SU-DHL-6 (cell line): ENCODE data around the gene CORO7.

Experiments
- H2AFZ ChIP-seq: fragments of 200-600 bp; sonication (generic); 2 replicates; pipeline ENCODE4 v1.6.1; 2014; ENCODE audit warnings: low read depth, mild to moderate bottlenecking, moderate library complexity, mixed read lengths, antibody characterized with exemption, low read length; ENCODE audit not compliant: severe bottlenecking
- H3F3A ChIP-seq: fragments of 200-600 bp; shearing (Covaris generic); 2 replicates; pipeline ENCODE4 v1.6.0; 2016; ENCODE audit warnings: antibody characterized with exemption, mild to moderate bottlenecking; ENCODE audit not compliant: insufficient read depth
- H3K27ac ChIP-seq: fragments of 200-600 bp; sonication (generic); 2 replicates; pipeline ENCODE4 v1.5.1; 2016; ENCODE audit warnings: low read depth, mild to moderate bottlenecking, low read length, moderate library complexity, mixed read lengths
- H3K27me3 ChIP-seq: fragments of 200-600 bp; sonication (generic), shearing (Covaris generic); 2 replicates; pipeline ENCODE4 v1.6.0; 2014; ENCODE audit warnings: mild to moderate bottlenecking, low read length
- H3K36me3 ChIP-seq: fragments of 200-600 bp; sonication (generic); 2 replicates; pipeline ENCODE4 v1.6.1; 2014; ENCODE audit warnings: mild to moderate bottlenecking, low read length, mixed read lengths
- H3K4me2 ChIP-seq: fragments of 300-600, 200-600 bp; shearing (Covaris generic), sonication (generic); 2 replicates; pipeline ENCODE4 v1.6.0; 2014; ENCODE audit warnings: low read length, low read depth, mild to moderate bottlenecking; ENCODE audit not compliant: poor library complexity, severe bottlenecking
- H3K4me3 ChIP-seq: fragments of 200-600 bp; sonication (generic); 2 replicates; pipeline ENCODE4 v1.5.1; 2014; ENCODE audit warnings: antibody characterized with exemption, low read length, mild to moderate bottlenecking, mixed read lengths; ENCODE audit not compliant: insufficient read depth, poor library complexity, severe bottlenecking
- H3K79me2 ChIP-seq: fragments of 200-600 bp; sonication (generic); 2 replicates; pipeline ENCODE4 v1.6.1; 2014; ENCODE audit warnings: mild to moderate bottlenecking, low read length, moderate library complexity; ENCODE audit not compliant: insufficient read depth
- H3K9ac ChIP-seq: fragments of 200-600 bp; sonication (generic); 2 replicates; pipeline ENCODE4 v1.7.0; 2014; ENCODE audit warnings: mild to moderate bottlenecking, low read length
- H3K9me2 ChIP-seq: fragments of 200-600 bp; sonication (generic); replicated peaks from 2 replicates; pipeline ENCODE4 v1.6.1; 2014; ENCODE audit warnings: low read length; ENCODE audit not compliant: insufficient read depth
- H3K9me3 ChIP-seq: fragments of 200-600 bp; sonication (generic); 2 replicates; pipeline ENCODE4 v1.6.1; 2014; ENCODE audit warnings: low read length, mixed read lengths; ENCODE audit not compliant: insufficient read depth
- H4K20me1 ChIP-seq: fragments of 200-600 bp; sonication (generic); 2 replicates; pipeline ENCODE4 v1.6.1; 2014; ENCODE audit warnings: low read depth, mild to moderate bottlenecking, antibody characterized with exemption, low read length, moderate library complexity, mixed read lengths
- CTCF ChIP-seq: fragments of 200-600 bp; sonication (generic); IDR thresholded peaks from one replicate; pipeline ENCODE4 v1.5.1; 2017; ENCODE audit warnings: antibody characterized with exemption, mild to moderate bottlenecking, low read length, moderate library complexity; ENCODE audit not compliant: insufficient read depth, poor library complexity, severe bottlenecking
- EZH2phosphoT487 ChIP-seq: fragments of 200-600 bp; sonication (generic), shearing (Covaris generic); conservative IDR thresholded peaks from 2 replicates; pipeline ENCODE4 v1.6.1; 2018; ENCODE audit warnings: mild to moderate bottlenecking, antibody characterized with exemption, low read length, moderate library complexity, mixed read lengths

The CORO7 gene

GRCh38 chr16:4350787-4351659 is 65.4 kb downstream of the CORO7 start, which contains the start of gene PAM16:
PAM16 (minus strand) TSS chr16:4351321; CDS start chr16:4351234, 87 bp downstream.
- Histone ChIP-seq H3K27ac (peak within 1 kb of the TSS; percentile 36), H3K9me2 (no peaks in the 10 kb centered on the region), H3K9me3 (no peaks in the 10 kb centered on the region), H3K79me2 (peaks cover 48% of the 10 kb centered on the region), H3K9ac (peak within 1 kb of the TSS; percentile 85), H4K20me1 (no peaks in the 10 kb centered on the region), H2AFZ (peak within 1 kb of the TSS; percentile 64), H3K4me2 (peak within 1 kb of the TSS; percentile 81), H3F3A (peaks cover 6% of the 10 kb centered on the region; the same call in 1 of the 2 replicates), H3K27me3 (no peaks in the 10 kb centered on the region), H3K4me3 (peak within 1 kb of the TSS; percentile 91), H3K36me3 (no peaks in the 10 kb centered on the region)
- TF ChIP-seq EZH2phosphoT487, result no peak
- no peak for TF ChIP-seq CTCF

- peaks cover 9% of the 10 kb centered on the region; the same call in 1 of the 2 replicates for H3F3A ChIP-seq
- H3K27me3 ChIP-seq, result no peaks in the 10 kb centered on the region
- H3K4me3 ChIP-seq, result peak overlapping the region; percentile 91
- H3K79me2 ChIP-seq, result peaks cover 53% of the 10 kb centered on the region
- H2AFZ ChIP-seq, result no peak overlapping the region
- H3K27ac ChIP-seq, result peak overlapping the region; percentile 35
- peak overlapping the region; percentile 85 for H3K9ac ChIP-seq
- H4K20me1 ChIP-seq, result no peaks in the 10 kb centered on the region
- no peaks in the 10 kb centered on the region for H3K36me3 ChIP-seq
- no peaks in the 10 kb centered on the region for H3K9me3 ChIP-seq
- TF ChIP-seq EZH2phosphoT487 (no peak), CTCF (no peak)
- peak overlapping the region; percentile 81 for H3K4me2 ChIP-seq
- no peaks in the 10 kb centered on the region for H3K9me2 ChIP-seq
These were observed 66.0 kb downstream of the CORO7 start for GRCh38 chr16:4350365-4350786.

GRCh38 chr16:4349332-4349731 is 67.1 kb downstream of the CORO7 start:
- Histone ChIP-seq H3K4me2 (peak overlapping the region; percentile 81), H3K79me2 (peaks cover 61% of the 10 kb centered on the region)

More at GRCh38 chr16:4349332-4349731, 67.1 kb downstream of the CORO7 start:
- Histone ChIP-seq H3K9ac (peak overlapping the region; percentile 85; the same call in 1 of the 2 replicates), H3K36me3 (no peaks in the 10 kb centered on the region), H3K9me2 (no peaks in the 10 kb centered on the region), H4K20me1 (no peaks in the 10 kb centered on the region), H3F3A (peaks cover 12% of the 10 kb centered on the region; the same call in 1 of the 2 replicates), H3K4me3 (peak overlapping the region; percentile 91), H2AFZ (no peak overlapping the region), H3K9me3 (no peaks in the 10 kb centered on the region), H3K27me3 (no peaks in the 10 kb centered on the region), H3K27ac (no peak overlapping the region)
- TF ChIP-seq EZH2phosphoT487 (no peak), CTCF (no peak)
